Calu3 (cell line): Measurements from ENCODE around the gene RIMS4. TPM values are rescaled to one million over a fixed set of nuclear protein-coding genes. Genes with fewer than 3 reads are reported as not detected.

Experiments used
- BruUV-seq: library from RNA; stranded (reverse); fragments of 400-500 nt; replicated peaks from 2 replicates; lab custom pipeline; 2021; lab: Mats Ljungman, UMichigan
- CTCF ChIA-PET: fragments of 300-600 bp; sonication (Branson Sonifier 250); formaldehyde crosslinking; loops from one replicate; lab custom pipeline; 2022; ENCODE audit warnings: antibody characterized with exemption; lab: Charles Lee
- DNase-seq: peaks from one replicate; pipeline ENCODE4 v3.0.0; 2022
- H3K27ac Mint-ChIP-seq: one replicate; pipeline ENCODE4 v1.8.0; 2022; ENCODE audit warnings: mixed read lengths; ENCODE audit not compliant: unreplicated experiment
- H3K27me3 Mint-ChIP-seq: one replicate; pipeline ENCODE4 v1.8.0; 2022; ENCODE audit warnings: mixed read lengths; ENCODE audit not compliant: unreplicated experiment
- H3K36me3 Mint-ChIP-seq: one replicate; pipeline ENCODE4 v1.8.0; 2022; ENCODE audit warnings: mild to moderate bottlenecking, moderate library complexity, mixed read lengths; ENCODE audit not compliant: insufficient read depth, unreplicated experiment
- H3K4me1 Mint-ChIP-seq: one replicate; pipeline ENCODE4 v1.8.0; 2022; ENCODE audit warnings: mild to moderate bottlenecking, low read depth, mixed read lengths; ENCODE audit not compliant: unreplicated experiment
- H3K4me3 Mint-ChIP-seq: one replicate; pipeline ENCODE4 v1.8.0; 2022; ENCODE audit warnings: mild to moderate bottlenecking, low read depth, moderate library complexity, mixed read lengths; ENCODE audit not compliant: unreplicated experiment
- H3K9me3 Mint-ChIP-seq: one replicate; pipeline ENCODE4 v1.8.0; 2022; ENCODE audit warnings: low read depth, mixed read lengths; ENCODE audit not compliant: unreplicated experiment
- intact Hi-C: fragments of 100-400 bp; cut with micrococcal nuclease; formaldehyde crosslinking; loops from one replicate; pipeline ENCODE4 v1.10.0; 2022; ENCODE audit not compliant: unreplicated experiment
- total RNA-seq: library from RNA; stranded (reverse); gene quantifications from 2 replicates; pipeline ENCODE4 v1.2.3, GENCODE V29; 2022
- TF ChIP-seq, protein P1 (sequence below): fragments of 200-600 bp; IDR thresholded peaks from one replicate; pipeline ENCODE4 v1.8.0; 2022; ENCODE audit warnings: antibody characterized with exemption; ENCODE audit not compliant: unreplicated experiment

Gene RIMS4
- total RNA-seq, 1 experiment from 2014 or later: 0.40 TPM

DNA sequence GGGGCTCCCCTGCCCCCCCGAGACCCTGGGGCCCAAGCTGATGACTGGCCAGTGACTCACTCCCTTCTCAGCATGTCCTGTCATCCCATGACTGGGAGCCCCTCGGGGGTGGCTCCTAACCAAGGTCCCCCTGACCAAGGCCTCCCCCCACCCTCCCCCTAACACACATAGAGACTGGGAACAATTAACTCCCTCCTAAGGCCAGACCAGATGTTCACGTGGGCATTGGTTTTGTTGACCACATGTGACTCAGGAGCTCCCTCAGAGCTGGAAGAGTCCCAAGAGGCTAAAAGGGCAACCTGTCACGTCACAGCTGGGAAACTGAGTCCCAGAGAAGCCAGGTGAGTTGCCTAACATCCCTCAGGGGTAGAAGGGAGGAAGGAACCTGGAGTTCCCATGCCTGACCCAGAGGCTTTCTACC, 105.8 kb downstream of the RIMS4 start:
- H3K4me3 Mint-ChIP-seq: no peak overlapping the region
- CTCF ChIA-PET: interaction anchor here (0.6 to 2.2 kb wide), 2 partner anchors 10 to 13 kb away, joined by 3 to 9 read pairs; partner anchors contain the start of gene CCN5
- no peak overlapping the region for H3K27ac Mint-ChIP-seq
- DNase-seq: no peak
- peaks cover 10% of the 10 kb centered on the region for H3K4me1 Mint-ChIP-seq
- BruUV-seq: no TSS peak
- H3K27me3 Mint-ChIP-seq: no peaks in the 10 kb centered on the region
- intact Hi-C loops: no loop called here
- H3K9me3 Mint-ChIP-seq: no peaks in the 10 kb centered on the region
- H3K36me3 Mint-ChIP-seq: no peaks in the 10 kb centered on the region
- TF ChIP-seq, protein P1, sequence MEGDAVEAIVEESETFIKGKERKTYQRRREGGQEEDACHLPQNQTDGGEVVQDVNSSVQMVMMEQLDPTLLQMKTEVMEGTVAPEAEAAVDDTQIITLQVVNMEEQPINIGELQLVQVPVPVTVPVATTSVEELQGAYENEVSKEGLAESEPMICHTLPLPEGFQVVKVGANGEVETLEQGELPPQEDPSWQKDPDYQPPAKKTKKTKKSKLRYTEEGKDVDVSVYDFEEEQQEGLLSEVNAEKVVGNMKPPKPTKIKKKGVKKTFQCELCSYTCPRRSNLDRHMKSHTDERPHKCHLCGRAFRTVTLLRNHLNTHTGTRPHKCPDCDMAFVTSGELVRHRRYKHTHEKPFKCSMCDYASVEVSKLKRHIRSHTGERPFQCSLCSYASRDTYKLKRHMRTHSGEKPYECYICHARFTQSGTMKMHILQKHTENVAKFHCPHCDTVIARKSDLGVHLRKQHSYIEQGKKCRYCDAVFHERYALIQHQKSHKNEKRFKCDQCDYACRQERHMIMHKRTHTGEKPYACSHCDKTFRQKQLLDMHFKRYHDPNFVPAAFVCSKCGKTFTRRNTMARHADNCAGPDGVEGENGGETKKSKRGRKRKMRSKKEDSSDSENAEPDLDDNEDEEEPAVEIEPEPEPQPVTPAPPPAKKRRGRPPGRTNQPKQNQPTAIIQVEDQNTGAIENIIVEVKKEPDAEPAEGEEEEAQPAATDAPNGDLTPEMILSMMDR: no peak

DNA sequence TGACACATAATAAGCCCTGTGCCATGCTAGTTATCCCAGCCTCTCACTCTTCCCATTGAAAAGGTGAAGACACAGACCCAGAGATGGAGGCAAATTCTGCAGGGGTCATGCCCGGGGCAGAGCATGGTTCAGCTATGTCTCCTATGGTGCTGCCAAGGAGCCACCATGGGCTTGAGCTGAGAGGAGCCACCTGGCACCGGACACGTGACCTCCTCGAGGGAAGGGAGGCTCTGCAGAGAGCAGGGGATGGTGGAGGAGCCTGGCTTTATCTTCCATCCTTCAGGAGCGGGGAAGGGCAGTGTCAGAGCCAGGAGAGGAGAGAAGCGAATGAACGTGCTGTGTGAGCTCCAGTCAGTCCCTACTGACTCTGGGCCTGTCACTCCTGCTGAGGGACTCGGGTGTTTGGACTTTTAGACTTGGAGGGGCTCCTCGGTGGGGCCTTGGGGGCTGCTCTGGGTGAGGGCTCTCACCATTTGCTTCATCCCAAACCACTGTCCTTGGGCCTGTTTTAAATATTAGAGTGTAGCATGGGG, 106.3 kb downstream of the RIMS4 start:
- peaks cover 10% of the 10 kb centered on the region for H3K4me1 Mint-ChIP-seq
- TF ChIP-seq, protein P1: no peak
- no peaks in the 10 kb centered on the region for H3K9me3 Mint-ChIP-seq
- no peak for DNase-seq
- BruUV-seq: no TSS peak
- H3K27me3 Mint-ChIP-seq: no peaks in the 10 kb centered on the region
- H3K27ac Mint-ChIP-seq: no peak overlapping the region
- H3K4me3 Mint-ChIP-seq: no peak overlapping the region
- CTCF ChIA-PET: interaction anchor here (1.8 kb wide), 1 partner anchor 11 kb away, joined by 5 read pairs; the partner anchor contains the start of gene CCN5
- H3K36me3 Mint-ChIP-seq: no peaks in the 10 kb centered on the region
- intact Hi-C loops: no loop called here

DNA sequence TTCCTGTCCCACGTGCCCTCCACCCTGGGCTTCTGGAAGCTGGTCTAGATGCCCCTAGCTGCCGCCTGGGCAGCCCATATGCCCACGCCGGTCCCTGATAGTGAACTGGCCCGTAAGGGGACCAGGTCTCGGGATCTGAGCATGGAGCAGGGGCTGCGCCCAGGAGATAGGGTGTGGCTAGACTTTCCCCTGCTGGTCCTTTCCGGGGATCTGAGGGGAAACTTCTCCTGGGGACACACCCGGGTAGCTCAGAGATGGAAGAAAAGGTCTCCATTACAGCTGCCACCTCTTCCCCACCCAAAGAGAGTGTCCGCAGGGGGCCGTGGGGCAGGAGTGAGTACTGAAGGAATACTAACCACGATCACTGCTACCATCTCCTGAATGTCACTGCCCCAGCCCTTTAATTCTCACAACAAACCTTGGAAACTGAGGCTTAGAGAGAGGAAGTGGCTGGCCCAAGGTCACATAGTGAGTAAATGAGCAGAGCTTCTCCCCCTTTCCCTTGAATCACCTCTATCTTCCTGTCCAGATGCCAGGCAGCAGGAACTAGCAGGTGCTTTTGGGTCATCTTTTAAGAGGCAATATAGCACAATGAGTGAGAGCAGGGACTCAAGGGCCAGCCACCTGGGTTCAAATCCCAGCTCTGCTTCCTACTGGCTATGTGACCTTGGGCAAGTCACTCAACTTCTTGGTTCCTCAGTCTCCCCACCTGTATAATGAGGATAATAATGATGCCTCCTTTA, 107.0 kb downstream of the RIMS4 start:
- Mint-ChIP-seq H3K4me1 (peaks cover 10% of the 10 kb centered on the region), H3K36me3 (no peaks in the 10 kb centered on the region), H3K27ac (no peak overlapping the region), H3K9me3 (no peaks in the 10 kb centered on the region), H3K27me3 (no peaks in the 10 kb centered on the region), H3K4me3 (no peak overlapping the region)
- TF ChIP-seq, protein P1: no peak
- DNase-seq: no peak
- BruUV-seq: no TSS peak
- CTCF ChIA-PET: interaction anchor here (1.8 kb wide), 1 partner anchor 12 kb away, joined by 5 read pairs; the partner anchor contains the start of gene CCN5
- intact Hi-C loops: no loop called here

DNA sequence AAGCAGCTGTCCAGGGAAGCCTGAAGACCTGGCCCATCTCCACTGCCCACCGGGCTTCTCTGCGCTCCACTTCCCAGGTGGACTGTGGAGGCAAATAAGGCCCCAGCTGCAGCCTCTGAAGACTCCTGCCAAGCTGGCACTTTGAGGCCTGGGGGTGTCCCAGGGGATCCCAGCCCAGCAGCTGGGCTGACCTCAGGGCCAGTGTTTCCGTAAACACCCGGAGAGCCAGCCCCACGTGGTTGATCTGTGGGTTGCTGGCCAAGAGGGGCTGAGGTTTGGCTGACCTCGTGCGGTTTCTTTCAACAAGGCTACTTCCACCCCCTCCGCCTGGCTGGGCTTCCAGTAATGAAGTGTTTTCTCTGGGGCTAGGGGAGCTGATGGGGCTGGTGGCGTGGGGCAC, 107.6 kb downstream of the RIMS4 start:
- BruUV-seq: no TSS peak
- TF ChIP-seq, protein P1: no peak
- DNase-seq: no peak
- no peaks in the 10 kb centered on the region for H3K36me3 Mint-ChIP-seq
- no peaks in the 10 kb centered on the region for H3K27me3 Mint-ChIP-seq
- no peak overlapping the region for H3K27ac Mint-ChIP-seq
- no peak overlapping the region for H3K4me3 Mint-ChIP-seq
- peaks cover 10% of the 10 kb centered on the region for H3K4me1 Mint-ChIP-seq
- CTCF ChIA-PET: interaction anchor here (1.8 kb wide), 1 partner anchor 12 kb away, joined by 5 read pairs; the partner anchor contains the start of gene CCN5
- H3K9me3 Mint-ChIP-seq: no peaks in the 10 kb centered on the region
- intact Hi-C loops: no loop called here
